GM12873 (cell line): ENCODE data around the gene CCSER2.

ENCODE experiments used
- CTCF ChIP-seq: IDR thresholded peaks from 2 replicates; pipeline ENCODE4 v1.5.1; 2012; ENCODE audit warnings: low read depth, mild to moderate bottlenecking, moderate library complexity, low read length, control low read depth; ENCODE audit not compliant: insufficient read depth; ENCODE audit errors: missing control alignments

Gene CCSER2

GRCh38 chr10:84432891-84433290, 104.5 kb downstream of the CCSER2 start:
- no peak for TF ChIP-seq CTCF

GRCh38 chr10:84440781-84441180, 112.4 kb downstream of the CCSER2 start:
- TF ChIP-seq CTCF, result no peak

- TF ChIP-seq CTCF, result no peak
Observed at GRCh38 chr10:84447701-84448400, 119.5 kb downstream of the CCSER2 start.

- TF ChIP-seq CTCF, result no peak
Observed at GRCh38 chr10:84452003-84452402, 123.6 kb downstream of the CCSER2 start.

- no peak for TF ChIP-seq CTCF
Observed at GRCh38 chr10:84453303-84453702, 124.9 kb downstream of the CCSER2 start.

- no peak for TF ChIP-seq CTCF
Observed at GRCh38 chr10:84456126-84456525, 127.7 kb downstream of the CCSER2 start.

- TF ChIP-seq CTCF, result no peak
Observed at GRCh38 chr10:84460520-84460919, 132.1 kb downstream of the CCSER2 start.

GRCh38 chr10:84469470-84469869, 141.1 kb downstream of the CCSER2 start:
- TF ChIP-seq CTCF, result no peak
